ENCODE results near the gene DNAH17.

DNA sequence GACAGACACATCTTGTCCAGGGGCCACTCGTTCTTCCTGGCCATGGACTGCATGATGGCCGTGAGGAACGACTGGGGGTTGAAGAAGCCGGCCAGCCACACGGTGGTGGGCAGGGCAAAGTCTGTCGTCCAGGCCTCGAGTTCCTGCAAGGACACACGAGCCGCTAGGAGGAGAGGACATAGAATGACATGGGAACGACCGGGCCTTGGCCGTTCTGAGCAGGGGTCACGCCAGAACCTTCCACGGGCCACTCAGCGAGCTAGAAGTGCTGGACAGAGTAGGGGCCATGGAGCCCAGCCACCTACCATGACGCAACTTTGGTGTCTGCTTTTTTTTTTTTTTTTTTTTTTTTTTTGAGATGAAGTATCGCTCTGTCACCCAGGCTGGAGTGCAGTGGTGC, 151.8 kb downstream of the DNAH17 start:
- TF ChIP-seq PATZ1 (CRISPR knock-in tag; IDR thresholded peaks at IDR 0.05; ENCODE audit: borderline replicate concordance): no peak
- TF ChIP-seq GLIS3 (CRISPR knock-in tag; IDR thresholded peaks at IDR 0.05): no peak
- TF ChIP-seq RARB (CRISPR knock-in tag; IDR thresholded peaks at IDR 0.05): no peak
- TF ChIP-seq TCF4 (CRISPR knock-in tag; IDR thresholded peaks at IDR 0.05; ENCODE audit: borderline replicate concordance): no peak
- no peak for TF ChIP-seq ARNTL (CRISPR knock-in tag; IDR thresholded peaks at IDR 0.05; ENCODE audit: borderline replicate concordance, low read depth)
- no peak for TF ChIP-seq CSDC2 (CRISPR knock-in tag; IDR thresholded peaks at IDR 0.05)
- TF ChIP-seq, protein P1, sequence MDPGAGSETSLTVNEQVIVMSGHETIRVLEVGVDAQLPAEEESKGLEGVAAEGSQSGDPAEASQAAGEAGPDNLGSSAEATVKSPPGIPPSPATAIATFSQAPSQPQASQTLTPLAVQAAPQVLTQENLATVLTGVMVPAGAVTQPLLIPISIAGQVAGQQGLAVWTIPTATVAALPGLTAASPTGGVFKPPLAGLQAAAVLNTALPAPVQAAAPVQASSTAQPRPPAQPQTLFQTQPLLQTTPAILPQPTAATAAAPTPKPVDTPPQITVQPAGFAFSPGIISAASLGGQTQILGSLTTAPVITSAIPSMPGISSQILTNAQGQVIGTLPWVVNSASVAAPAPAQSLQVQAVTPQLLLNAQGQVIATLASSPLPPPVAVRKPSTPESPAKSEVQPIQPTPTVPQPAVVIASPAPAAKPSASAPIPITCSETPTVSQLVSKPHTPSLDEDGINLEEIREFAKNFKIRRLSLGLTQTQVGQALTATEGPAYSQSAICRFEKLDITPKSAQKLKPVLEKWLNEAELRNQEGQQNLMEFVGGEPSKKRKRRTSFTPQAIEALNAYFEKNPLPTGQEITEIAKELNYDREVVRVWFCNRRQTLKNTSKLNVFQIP (CRISPR knock-in tag; IDR thresholded peaks at IDR 0.05; ENCODE audit: borderline replicate concordance, low read depth): no peak
- TF ChIP-seq ESRRG (CRISPR knock-in tag; IDR thresholded peaks at IDR 0.05): no peak
- no peak for TF ChIP-seq ZNF565 (CRISPR knock-in tag; conservative IDR thresholded peaks at IDR 0.05; ENCODE audit: low read depth)

All from SK-N-SH treated with all-trans-retinoic acid at 6 μM for 48 hours (cell line).